Activated CD4-positive, alpha-beta T cell treated with anti-CD3 and anti-CD28 coated beads, Interleukin-2, amount 10 ng/mL, durations not matched to agents 7 days and 5 days (primary cell): ENCODE measurements around the gene PNPLA1. TPM values are rescaled to one million over a fixed set of nuclear protein-coding genes. Genes with fewer than 3 reads are reported as not detected.

Experiments used
- CTCF ChIA-PET: fragments of 350-600 bp; sonication (Branson Sonifier 250); formaldehyde crosslinking; loops from one replicate; lab custom pipeline; 2021; ENCODE audit warnings: antibody characterized with exemption; lab: Charles Lee
- POLR2A ChIA-PET: fragments of 350-600 bp; sonication (Branson Sonifier 250); formaldehyde crosslinking; loops from one replicate; lab custom pipeline; 2021; ENCODE audit warnings: antibody characterized with exemption; lab: Charles Lee
- DNase-seq: peaks from one replicate; pipeline ENCODE4 v3.0.0-alpha.2; 2020
- H3K27ac Mint-ChIP-seq: one replicate; pipeline ENCODE4 v1.8.0; 2021; ENCODE audit warnings: mild to moderate bottlenecking, moderate library complexity, mixed read lengths
- H3K27me3 Mint-ChIP-seq: one replicate; pipeline ENCODE4 v1.8.0; 2021; ENCODE audit warnings: mixed read lengths
- H3K36me3 Mint-ChIP-seq: one replicate; pipeline ENCODE4 v1.8.0; 2021; ENCODE audit warnings: low read depth, mixed read lengths
- H3K4me1 Mint-ChIP-seq: one replicate; pipeline ENCODE4 v1.8.0; 2021; ENCODE audit warnings: mixed read lengths
- H3K4me3 Mint-ChIP-seq: one replicate; pipeline ENCODE4 v1.8.0; 2021; ENCODE audit warnings: mild to moderate bottlenecking, moderate library complexity, mixed read lengths
- H3K9me3 Mint-ChIP-seq: one replicate; pipeline ENCODE4 v1.8.0; 2021; ENCODE audit warnings: mixed read lengths
- total RNA-seq, 2 experiments: library from RNA; stranded (reverse); gene quantifications; one replicate each; pipeline ENCODE4 v1.2.3, GENCODE V29; 2021

PNPLA1 gene
- total RNA-seq, 2 experiments from 2014 or later, result not detected

GRCh38 chr6:36313649-36313936 lies 43.7 kb downstream of the PNPLA1 start:
- Mint-ChIP-seq H3K27me3 (peaks cover 9% of the 10 kb centered on the region), H3K4me3 (no peak overlapping the region), H3K4me1 (peaks cover 2% of the 10 kb centered on the region), H3K9me3 (no peaks in the 10 kb centered on the region), H3K27ac (no peak overlapping the region), H3K36me3 (no peaks in the 10 kb centered on the region)
- ChIA-PET POLR2A (no interaction called here), CTCF (interaction anchor here (0.6 kb wide), 2 partner anchors 179 to 201 kb away, joined by 3 to 4 read pairs; no protein-coding TSS in a partner anchor)
- no peak for DNase-seq

GRCh38 chr6:36314221-36315014 lies 44.6 kb downstream of the PNPLA1 start:
- ChIA-PET POLR2A (no interaction called here), CTCF (interaction anchor here (0.6 kb wide), 2 partner anchors 180 to 202 kb away, joined by 3 to 4 read pairs; no protein-coding TSS in a partner anchor)
- DNase-seq, result no peak
- H3K4me1 Mint-ChIP-seq, result no peaks in the 10 kb centered on the region
- no peak overlapping the region for H3K27ac Mint-ChIP-seq
- no peak overlapping the region for H3K4me3 Mint-ChIP-seq
- no peaks in the 10 kb centered on the region for H3K36me3 Mint-ChIP-seq
- H3K9me3 Mint-ChIP-seq, result no peaks in the 10 kb centered on the region
- H3K27me3 Mint-ChIP-seq, result peaks cover 9% of the 10 kb centered on the region

GRCh38 chr6:36315921-36316320 lies 46.1 kb downstream of the PNPLA1 start:
- CTCF ChIA-PET, result interaction anchor here (0.9 kb wide), 1 partner anchor 11 kb away, joined by 3 read pairs; no protein-coding TSS in a partner anchor
- no peaks in the 10 kb centered on the region for H3K36me3 Mint-ChIP-seq
- no peaks in the 10 kb centered on the region for H3K9me3 Mint-ChIP-seq
- DNase-seq, result no peak
- no peaks in the 10 kb centered on the region for H3K4me1 Mint-ChIP-seq
- no peak overlapping the region for H3K27ac Mint-ChIP-seq
- POLR2A ChIA-PET, result no interaction called here
- H3K27me3 Mint-ChIP-seq, result peaks cover 9% of the 10 kb centered on the region
- H3K4me3 Mint-ChIP-seq, result no peak overlapping the region

- no peaks in the 10 kb centered on the region for H3K36me3 Mint-ChIP-seq
- ChIA-PET CTCF (interaction anchor here (1.2 to 1.8 kb wide), 2 partner anchors 15 to 24 kb away, joined by 3 to 7 read pairs; no protein-coding TSS in a partner anchor), POLR2A (no interaction called here)
- no peak overlapping the region for H3K27ac Mint-ChIP-seq
- H3K9me3 Mint-ChIP-seq, result no peaks in the 10 kb centered on the region
- DNase-seq, result no peak
- peaks cover 7% of the 10 kb centered on the region for H3K27me3 Mint-ChIP-seq
- H3K4me3 Mint-ChIP-seq, result no peak overlapping the region
- no peaks in the 10 kb centered on the region for H3K4me1 Mint-ChIP-seq
Observed at GRCh38 chr6:36317623-36318022, 47.8 kb downstream of the PNPLA1 start.

- DNase-seq, result no peak
- Mint-ChIP-seq H3K27me3 (peaks cover 7% of the 10 kb centered on the region), H3K4me3 (no peak overlapping the region)
Observed at GRCh38 chr6:36318690-36319435, 49.0 kb downstream of the PNPLA1 start.

GRCh38 chr6:36319436-36319762 lies 49.5 kb downstream of the PNPLA1 start:
- Mint-ChIP-seq H3K27ac (no peak overlapping the region), H3K36me3 (no peaks in the 10 kb centered on the region), H3K4me3 (no peak overlapping the region), H3K27me3 (peaks cover 7% of the 10 kb centered on the region), H3K4me1 (no peaks in the 10 kb centered on the region), H3K9me3 (no peaks in the 10 kb centered on the region)
- no peak for DNase-seq
- ChIA-PET POLR2A (no interaction called here), CTCF (interaction anchor here (0.8 to 1.0 kb wide), 2 partner anchors 11 to 17 kb away, joined by 3 to 4 read pairs; no protein-coding TSS in a partner anchor)

More at GRCh38 chr6:36318690-36319435, 49.0 kb downstream of the PNPLA1 start:
- CTCF ChIA-PET, result interaction anchor here (0.6 to 1.0 kb wide), 3 partner anchors 11 to 17 kb away, joined by 3 to 4 read pairs (median 3); no protein-coding TSS in a partner anchor
- H3K9me3 Mint-ChIP-seq, result no peaks in the 10 kb centered on the region
- no peak overlapping the region for H3K27ac Mint-ChIP-seq
- POLR2A ChIA-PET, result interaction anchor here (0.7 kb wide), 1 partner anchor 1181 kb away, joined by 3 read pairs; no protein-coding TSS in a partner anchor
- H3K4me1 Mint-ChIP-seq, result no peaks in the 10 kb centered on the region
- no peaks in the 10 kb centered on the region for H3K36me3 Mint-ChIP-seq

- Mint-ChIP-seq H3K36me3 (no peaks in the 10 kb centered on the region), H3K27ac (no peak overlapping the region), H3K27me3 (peaks cover 7% of the 10 kb centered on the region), H3K9me3 (no peaks in the 10 kb centered on the region), H3K4me1 (no peaks in the 10 kb centered on the region), H3K4me3 (no peak overlapping the region)
- ChIA-PET CTCF (interaction anchor here (1.0 kb wide), 2 partner anchors 11 to 45 kb away, joined by 3 to 4 read pairs; no protein-coding TSS in a partner anchor), POLR2A (no interaction called here)
- DNase-seq, result no peak
Observed at GRCh38 chr6:36319821-36320220, 50.0 kb downstream of the PNPLA1 start.

- no peak for DNase-seq
- H3K4me3 Mint-ChIP-seq, result no peak overlapping the region
- H3K27ac Mint-ChIP-seq, result no peak overlapping the region
- no peaks in the 10 kb centered on the region for H3K36me3 Mint-ChIP-seq
- ChIA-PET CTCF (interaction anchor here (1.0 to 1.5 kb wide), 3 partner anchors 11 to 45 kb away, joined by 3 to 5 read pairs (median 4); no protein-coding TSS in a partner anchor), POLR2A (no interaction called here)
- no peaks in the 10 kb centered on the region for H3K9me3 Mint-ChIP-seq
- H3K4me1 Mint-ChIP-seq, result no peaks in the 10 kb centered on the region
- H3K27me3 Mint-ChIP-seq, result peaks cover 7% of the 10 kb centered on the region
Observed at GRCh38 chr6:36320475-36320874, 50.6 kb downstream of the PNPLA1 start.

GRCh38 chr6:36322591-36322990 lies 52.7 kb downstream of the PNPLA1 start:
- ChIA-PET POLR2A (no interaction called here), CTCF (interaction anchor here (0.9 kb wide), 1 partner anchor 20 kb away, joined by 3 read pairs; no protein-coding TSS in a partner anchor)
- Mint-ChIP-seq H3K4me3 (no peak overlapping the region), H3K36me3 (no peaks in the 10 kb centered on the region), H3K4me1 (no peaks in the 10 kb centered on the region), H3K9me3 (no peaks in the 10 kb centered on the region), H3K27ac (no peak overlapping the region), H3K27me3 (peaks cover 7% of the 10 kb centered on the region)
- no peak for DNase-seq

- Mint-ChIP-seq H3K36me3 (no peaks in the 10 kb centered on the region), H3K27ac (no peak overlapping the region), H3K4me3 (no peak overlapping the region), H3K9me3 (no peaks in the 10 kb centered on the region), H3K4me1 (no peaks in the 10 kb centered on the region), H3K27me3 (peaks cover 7% of the 10 kb centered on the region)
- CTCF ChIA-PET, result no interaction called here
- POLR2A ChIA-PET, result no interaction called here
- no peak for DNase-seq
Observed at GRCh38 chr6:36323062-36323461, 53.2 kb downstream of the PNPLA1 start.

GRCh38 chr6:36324191-36324590 lies 54.3 kb downstream of the PNPLA1 start:
- no peak overlapping the region for H3K4me3 Mint-ChIP-seq
- no peaks in the 10 kb centered on the region for H3K36me3 Mint-ChIP-seq
- ChIA-PET POLR2A (no interaction called here), CTCF (no interaction called here)
- no peaks in the 10 kb centered on the region for H3K9me3 Mint-ChIP-seq
- DNase-seq, result no peak
- peaks cover 10% of the 10 kb centered on the region for H3K27me3 Mint-ChIP-seq
- no peaks in the 10 kb centered on the region for H3K4me1 Mint-ChIP-seq
- H3K27ac Mint-ChIP-seq, result no peak overlapping the region

- no peak for DNase-seq
- CTCF ChIA-PET, result no interaction called here
- Mint-ChIP-seq H3K4me1 (no peaks in the 10 kb centered on the region), H3K27ac (no peak overlapping the region), H3K27me3 (peaks cover 10% of the 10 kb centered on the region), H3K9me3 (no peaks in the 10 kb centered on the region), H3K4me3 (no peak overlapping the region), H3K36me3 (no peaks in the 10 kb centered on the region)
- POLR2A ChIA-PET, result no interaction called here
Observed at GRCh38 chr6:36324715-36325114, 54.9 kb downstream of the PNPLA1 start.
